ENCODE measurements around the gene TULP4. TPM values are rescaled to one million over a fixed set of nuclear protein-coding genes. Genes with fewer than 3 reads are reported as not detected.
"Not testable (repeated sequence)": the region's sequence is repeated elsewhere in the genome, so short reads cannot be mapped to it uniquely, and the experiment has no call there.

Gene TULP4
- total and polyA plus RNA-seq, 10 donors, result 1.8 to 143 (median 78.1) TPM

DNA sequence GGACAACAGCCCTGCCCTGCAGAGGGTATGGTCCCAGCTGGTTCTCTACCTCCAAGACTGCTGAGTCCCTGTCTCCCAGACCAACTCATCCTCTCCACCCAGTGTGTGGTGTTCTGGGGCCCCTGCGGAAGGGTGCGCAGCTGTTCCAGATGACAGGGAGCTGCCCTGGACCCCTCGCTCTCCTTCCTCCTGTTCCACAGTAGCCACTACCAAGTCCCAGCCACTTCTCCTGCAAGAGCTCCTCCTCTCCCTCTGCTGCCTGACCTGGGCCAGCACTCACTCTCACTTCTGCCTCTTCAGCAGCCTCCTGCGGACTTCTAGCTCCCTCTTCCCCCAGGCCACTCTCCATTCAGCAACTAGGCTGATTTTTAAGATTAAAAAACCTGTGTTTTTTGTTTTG is 207.5 kb downstream of the TULP4 start:
- Histone ChIP-seq H3K36me3 (no peaks in the 10 kb centered on the region), H3K9me3 (no peaks in the 10 kb centered on the region), H3K4me1 (peaks cover 6 to 32% (median 17%) of the 10 kb centered on the region in 6 donors), H3K27me3 (replicated peaks in 1 of 7) (peaks cover 0 to 85% (median 41%) of the 10 kb centered on the region in 7 donors), H3K27ac (no peak overlapping the region), H3K4me3 (no peak overlapping the region)
- TF ChIP-seq POLR2A (IDR thresholded peaks at IDR 0.05) (no peak), POLR2AphosphoS5 (IDR thresholded peaks at IDR 0.05) (no peak)
- TF ChIP-seq, protein P1, sequence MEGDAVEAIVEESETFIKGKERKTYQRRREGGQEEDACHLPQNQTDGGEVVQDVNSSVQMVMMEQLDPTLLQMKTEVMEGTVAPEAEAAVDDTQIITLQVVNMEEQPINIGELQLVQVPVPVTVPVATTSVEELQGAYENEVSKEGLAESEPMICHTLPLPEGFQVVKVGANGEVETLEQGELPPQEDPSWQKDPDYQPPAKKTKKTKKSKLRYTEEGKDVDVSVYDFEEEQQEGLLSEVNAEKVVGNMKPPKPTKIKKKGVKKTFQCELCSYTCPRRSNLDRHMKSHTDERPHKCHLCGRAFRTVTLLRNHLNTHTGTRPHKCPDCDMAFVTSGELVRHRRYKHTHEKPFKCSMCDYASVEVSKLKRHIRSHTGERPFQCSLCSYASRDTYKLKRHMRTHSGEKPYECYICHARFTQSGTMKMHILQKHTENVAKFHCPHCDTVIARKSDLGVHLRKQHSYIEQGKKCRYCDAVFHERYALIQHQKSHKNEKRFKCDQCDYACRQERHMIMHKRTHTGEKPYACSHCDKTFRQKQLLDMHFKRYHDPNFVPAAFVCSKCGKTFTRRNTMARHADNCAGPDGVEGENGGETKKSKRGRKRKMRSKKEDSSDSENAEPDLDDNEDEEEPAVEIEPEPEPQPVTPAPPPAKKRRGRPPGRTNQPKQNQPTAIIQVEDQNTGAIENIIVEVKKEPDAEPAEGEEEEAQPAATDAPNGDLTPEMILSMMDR (IDR thresholded peaks at IDR 0.05 in 8 of 11, conservative IDR thresholded peaks at IDR 0.05 in 3 of 11), result no peak
- intact Hi-C loops (cut with DNase I; ENCODE audit: low total_unique reads), result loop anchor here (10.0 kb wide), 1 partner anchor 295 kb away; no protein-coding TSS in a partner anchor
- WGBS, 5 donors, result 64 to 87% (median 68%) methylated on average over 4 of the region's 4 CpGs
- no peak for DNase-seq

DNA sequence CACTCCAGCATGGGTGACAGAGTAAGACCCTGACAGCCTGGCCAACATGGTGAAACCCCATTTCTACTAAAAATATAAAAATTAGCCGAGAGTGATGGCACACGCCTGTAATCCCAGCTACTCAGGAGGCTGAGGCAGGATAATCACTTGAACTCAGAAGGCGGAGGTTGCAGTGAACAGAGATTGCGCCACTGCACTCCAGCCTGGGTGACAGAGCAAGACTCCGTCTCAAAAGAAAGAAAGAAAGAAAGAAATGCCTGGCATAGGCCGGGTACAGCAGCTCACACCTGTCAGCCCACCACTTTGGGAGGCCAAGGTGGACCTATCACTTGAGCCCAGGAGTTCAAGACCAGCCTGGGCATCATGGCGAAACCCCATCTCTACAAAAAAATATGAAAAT is 208.7 kb downstream of the TULP4 start:
- H3K4me3 ChIP-seq; H3K27ac ChIP-seq; DNase-seq; H3K36me3 ChIP-seq; intact Hi-C loops (cut with DNase I; ENCODE audit: low total_unique reads); H3K9me3 ChIP-seq: not testable (repeated sequence)
- WGBS, 5 donors, result 83 to 95% (median 90%) methylated on average over 7 of the region's 7 CpGs
- Histone ChIP-seq H3K4me1 (peaks cover 6 to 27% (median 17%) of the 10 kb centered on the region in 6 donors), H3K27me3 (replicated peaks in 1 of 7) (peaks cover 0 to 96% (median 41%) of the 10 kb centered on the region in 7 donors)

DNA sequence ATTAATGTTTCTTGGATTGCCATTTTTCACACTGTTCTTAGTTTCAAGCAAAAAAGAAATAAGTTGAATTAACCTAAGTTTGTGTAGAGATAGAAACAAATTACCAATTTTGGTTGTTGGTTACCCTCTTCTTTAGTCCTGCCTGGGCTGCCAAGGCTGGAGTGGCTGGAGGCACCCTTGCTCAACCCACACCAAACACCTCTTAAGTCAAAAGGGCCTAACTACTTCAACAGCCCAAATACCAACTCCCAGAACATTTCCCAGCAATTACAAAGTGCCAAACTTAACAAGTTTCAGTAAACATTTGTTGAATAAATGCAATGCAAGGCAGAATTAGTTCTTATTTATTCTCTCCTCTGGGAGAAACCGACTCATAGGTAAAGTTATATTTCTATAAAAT is 209.5 kb downstream of the TULP4 start:
- peaks cover 0 to 93% (median 34%) of the 10 kb centered on the region in 7 donors for H3K27me3 ChIP-seq (replicated peaks in 1 of 7)
- WGBS, 5 donors, result 91 to 100% (median 97%) methylated on average over 1 of the region's 1 CpG

DNA sequence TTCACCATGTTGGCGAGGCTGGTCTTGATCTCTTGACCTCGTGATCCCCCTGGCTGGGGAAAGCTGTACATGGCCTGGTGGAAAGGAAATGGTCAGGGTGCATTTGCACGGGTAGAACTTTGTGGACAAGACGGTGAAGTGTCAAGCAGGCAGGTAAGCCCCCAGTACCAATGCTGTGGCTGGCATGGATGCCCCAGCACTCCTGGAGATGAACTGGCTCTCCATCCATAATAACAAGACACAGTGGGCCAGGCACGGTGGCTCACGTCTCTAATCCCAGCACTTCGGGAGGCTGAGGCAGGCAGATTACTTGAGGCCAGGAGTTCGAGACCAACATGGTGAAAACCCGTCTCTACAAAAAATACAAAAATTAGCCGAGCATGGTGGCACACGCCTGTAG is 210.4 kb downstream of the TULP4 start:
- no peak overlapping the region for H3K27ac ChIP-seq
- intact Hi-C loops (cut with DNase I; ENCODE audit: low total_unique reads), result no loop called here
- H3K4me3 ChIP-seq, result no peak overlapping the region
- no peak for TF ChIP-seq POLR2A (IDR thresholded peaks at IDR 0.05)
- H3K4me1 ChIP-seq, result peaks cover 6 to 13% (median 10%) of the 10 kb centered on the region in 6 donors
- peaks cover 0 to 11% (median 5%) of the 10 kb centered on the region in 8 donors for H3K9me3 ChIP-seq
- DNase-seq, result no peak
- H3K27me3 ChIP-seq (replicated peaks in 1 of 7), result peaks cover 0 to 91% (median 26%) of the 10 kb centered on the region in 7 donors
- 88 to 94% (median 93%) methylated on average over 11 of the region's 11 CpGs for WGBS, 5 donors
- H3K36me3 ChIP-seq, result no peaks in the 10 kb centered on the region

More for the DNA sequence above, 209.5 kb downstream of the TULP4 start:
- intact Hi-C loops (cut with DNase I; ENCODE audit: low total_unique reads), result no loop called here
- no peak for TF ChIP-seq POLR2A (IDR thresholded peaks at IDR 0.05)
- TF ChIP-seq POLR2AphosphoS5 (IDR thresholded peaks at IDR 0.05), result no peak
- TF ChIP-seq, protein P1 (IDR thresholded peaks at IDR 0.05 in 8 of 11, conservative IDR thresholded peaks at IDR 0.05 in 3 of 11), result no peak
- H3K4me3 ChIP-seq, result no peak overlapping the region
- H3K27ac ChIP-seq, result no peak overlapping the region
- H3K36me3 ChIP-seq, result no peaks in the 10 kb centered on the region
- peaks cover 0 to 2% (median 0%) of the 10 kb centered on the region in 8 donors for H3K9me3 ChIP-seq
- no peak for DNase-seq
- H3K4me1 ChIP-seq, result peaks cover 6 to 19% (median 13%) of the 10 kb centered on the region in 6 donors

DNA sequence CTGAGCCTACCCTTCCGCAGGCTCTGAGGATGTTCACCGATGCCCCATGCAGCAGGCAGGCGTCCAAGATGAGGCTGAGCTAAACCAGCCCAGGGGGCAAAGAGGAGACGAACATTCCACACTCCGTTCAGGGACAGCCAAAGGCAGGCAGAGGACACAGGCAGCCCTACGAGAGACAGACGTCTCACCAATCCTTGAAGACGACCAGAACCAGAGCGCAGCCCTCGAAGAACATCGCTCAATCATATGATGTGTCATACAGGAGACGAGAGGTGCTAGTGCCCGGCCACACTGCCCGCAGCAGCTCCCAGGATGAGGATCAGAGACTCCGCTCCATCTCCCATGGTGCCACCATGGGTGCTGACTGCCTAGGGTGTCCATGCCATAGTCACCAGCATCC is 212.0 kb downstream of the TULP4 start:
- 91 to 95% (median 94%) methylated on average over 13 to 15 of the region's 15 CpGs for WGBS, 5 donors
- H3K36me3 ChIP-seq, result no peaks in the 10 kb centered on the region
- intact Hi-C loops (cut with DNase I; ENCODE audit: low total_unique reads), result no loop called here
- no peaks in the 10 kb centered on the region for H3K4me1 ChIP-seq
- H3K27me3 ChIP-seq (replicated peaks in 1 of 7), result peaks cover 0 to 75% (median 15%) of the 10 kb centered on the region in 7 donors
- H3K9me3 ChIP-seq, result peaks cover 0 to 22% (median 10%) of the 10 kb centered on the region in 8 donors
- DNase-seq, result no peak
- H3K4me3 ChIP-seq, result no peak overlapping the region
- no peak overlapping the region for H3K27ac ChIP-seq
- TF ChIP-seq POLR2A (IDR thresholded peaks at IDR 0.05), result no peak
- no peak for TF ChIP-seq POLR2AphosphoS5 (IDR thresholded peaks at IDR 0.05)
- TF ChIP-seq, protein P1 (IDR thresholded peaks at IDR 0.05 in 8 of 11, conservative IDR thresholded peaks at IDR 0.05 in 3 of 11), result no peak

DNA sequence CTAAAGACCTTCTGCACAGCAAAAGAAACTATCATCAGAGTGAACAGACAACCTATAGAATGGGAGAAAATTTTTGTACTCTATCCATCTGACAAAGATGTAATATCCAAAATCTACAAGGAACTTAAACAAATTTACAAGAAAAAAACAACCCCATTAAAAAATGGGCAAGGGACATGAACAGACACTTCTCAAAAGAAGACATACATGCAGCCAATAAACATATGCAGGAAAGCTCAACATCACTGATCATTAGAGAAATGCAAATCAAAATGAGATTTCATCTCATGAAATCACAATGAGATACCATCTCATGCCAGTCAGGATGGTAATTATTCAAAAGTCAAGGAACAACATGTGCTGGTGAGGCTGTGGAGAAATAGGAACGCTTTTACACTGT is 215.6 kb downstream of the TULP4 start:
- H3K36me3 ChIP-seq; H3K4me3 ChIP-seq; H3K4me1 ChIP-seq; intact Hi-C loops (cut with DNase I; ENCODE audit: low total_unique reads); DNase-seq; H3K27ac ChIP-seq: not testable (repeated sequence)
- Histone ChIP-seq H3K27me3 (replicated peaks in 1 of 7) (peaks cover 0 to 58% (median 6%) of the 10 kb centered on the region in 7 donors), H3K9me3 (peaks cover 0 to 22% (median 10%) of the 10 kb centered on the region in 8 donors)
- WGBS, 5 donors, result 74 to 93% (median 83%) methylated on average over 1 of the region's 1 CpG
